ENCODE data around the gene SHLD1. TPM values are rescaled to one million over a fixed set of nuclear protein-coding genes. Genes with fewer than 3 reads are reported as not detected.

The SHLD1 gene
- total RNA-seq, 1 experiment from 2014 or later = 6.7 TPM

- no peak overlapping the region for H3K23ac ChIP-seq (ENCODE audit: insufficient read length, low read depth, low read length)
- H4K5ac ChIP-seq (ENCODE audit: insufficient read length, low read depth, low read length) = no peak overlapping the region
- H2BK12ac ChIP-seq (ENCODE audit: insufficient read length, low read depth, low read length) = no peak overlapping the region
- no peaks in the 10 kb centered on the region for H3K9me3 ChIP-seq (ENCODE audit: control insufficient read depth, low read depth, low read length)
- no peak for DNase-seq
- no peak overlapping the region for H2BK120ac ChIP-seq (ENCODE audit: low read depth, low read length, poor library complexity, severe bottlenecking)
- H3K4me1 ChIP-seq (ENCODE audit: insufficient read depth, low read length) = no peaks in the 10 kb centered on the region
- no peaks in the 10 kb centered on the region for H3K79me2 ChIP-seq (ENCODE audit: insufficient read depth, low read length)
- H2BK20ac ChIP-seq (ENCODE audit: low read depth, low read length, poor library complexity, severe bottlenecking) = no peak overlapping the region
- no peak overlapping the region for H2AK5ac ChIP-seq (ENCODE audit: insufficient read length, low read length)
- H3K56ac ChIP-seq (ENCODE audit: insufficient read length, low read depth, low read length) = no peak overlapping the region
- no peak overlapping the region for H3T11ph ChIP-seq (ENCODE audit: low read length)
- H2BK15ac ChIP-seq (ENCODE audit: low read depth, low read length) = no peak overlapping the region
- H3K4me1 Mint-ChIP-seq = no peaks in the 10 kb centered on the region; a peak in 1 of 4 replicates
- TF ChIP-seq CTCF (conservative IDR thresholded peaks at IDR 0.05) = no peak
- H3K27ac ChIP-seq (ENCODE audit: insufficient read length, low read depth, low read length) = no peak overlapping the region
- H3K27ac Mint-ChIP-seq = no peak overlapping the region
- H4K91ac ChIP-seq (ENCODE audit: insufficient read length, low read depth, low read length) = no peak overlapping the region
- no peak overlapping the region for H2AFZ ChIP-seq (ENCODE audit: low read length)
- no peak overlapping the region for H3K18ac ChIP-seq (ENCODE audit: insufficient read length, low read depth, low read length)
- H3K27me3 ChIP-seq (ENCODE audit: insufficient read depth, low read length) = no peaks in the 10 kb centered on the region
- H3K4ac ChIP-seq (ENCODE audit: low read depth, low read length) = no peak overlapping the region
- H3K4me3 Mint-ChIP-seq = no peak overlapping the region
- H3K9me3 Mint-ChIP-seq = no peaks in the 10 kb centered on the region; a peak in 1 of 5 replicates
- no peaks in the 10 kb centered on the region for H3K27me3 Mint-ChIP-seq (ENCODE audit: low read depth)
- no peaks in the 10 kb centered on the region for H3K79me1 ChIP-seq (ENCODE audit: insufficient read depth, low read depth, low read length, poor library complexity, severe bottlenecking)
- H3K23me2 ChIP-seq (ENCODE audit: insufficient read length, low read depth, low read length, poor library complexity, severe bottlenecking) = no peaks in the 10 kb centered on the region
- no peaks in the 10 kb centered on the region for H4K20me1 ChIP-seq (ENCODE audit: control insufficient read depth, insufficient read depth, insufficient read length)
- H3K9ac ChIP-seq (ENCODE audit: extremely low read depth, insufficient read length, low read length) = no peak overlapping the region
- no peak overlapping the region for H2BK5ac ChIP-seq (ENCODE audit: insufficient read length, low read length)
- H4K8ac ChIP-seq (replicated peaks; ENCODE audit: insufficient read length, low read depth, low read length) = no peak overlapping the region
- WGBS (ENCODE audit: extremely low coverage, insufficient read length, low lambda C conversion rate) = no CpG with 5 or more reads among the region's 6 CpGs
- no peak overlapping the region for H3K14ac ChIP-seq (ENCODE audit: insufficient read depth, low read length)
- no peak overlapping the region for H3K4me2 ChIP-seq (ENCODE audit: insufficient read depth, insufficient read length, low read length)
- no peaks in the 10 kb centered on the region for H3K36me3 Mint-ChIP-seq (ENCODE audit: insufficient read depth in 1 of 3, low read depth in 3 of 3)
Measured at GRCh38 chr20:5833309-5833941, 83.2 kb downstream of the SHLD1 start.

Data from H9 (cell line).